ENCODE results near the gene PMPCA.

Gene PMPCA

DNA sequence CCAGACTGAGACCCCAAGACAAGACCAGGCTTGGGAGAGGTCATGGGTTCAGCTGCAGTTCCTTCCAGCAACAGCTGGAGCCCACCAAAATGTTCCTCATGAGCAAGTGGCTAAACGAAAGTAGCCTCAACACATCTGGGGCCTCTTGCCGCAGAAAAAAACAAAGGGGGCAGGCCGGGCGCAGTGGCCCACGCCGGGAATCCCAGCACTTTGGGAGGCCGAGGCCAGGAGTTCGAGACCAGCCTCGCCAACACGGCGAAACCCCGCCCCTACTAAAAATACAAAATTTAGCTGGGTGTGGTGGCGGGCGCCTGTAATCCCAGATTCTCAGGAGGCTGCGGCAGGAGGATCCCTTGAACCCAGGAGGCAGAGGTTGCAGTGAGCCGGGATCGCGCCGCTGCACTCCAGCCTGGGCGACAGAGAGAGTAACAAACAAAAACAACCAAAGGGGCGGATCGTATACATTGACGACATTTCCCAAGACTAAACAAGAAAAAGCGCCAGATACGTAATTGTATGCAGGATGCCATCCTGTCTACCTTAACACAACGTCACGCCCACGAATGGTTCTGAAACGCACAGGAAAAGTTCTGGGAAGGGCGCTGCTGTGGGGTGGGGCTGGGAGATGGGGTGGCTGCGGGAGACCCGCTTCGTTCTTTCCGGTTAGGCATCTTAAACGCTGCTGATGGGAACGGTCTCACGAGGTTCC lies 27.5 kb downstream of the PMPCA start:
- H3K9me3 ChIP-seq (ENCODE audit: control insufficient read depth, low read length) = no peaks in the 10 kb centered on the region
- WGBS, 2 experiments (ENCODE audit: insufficient coverage in 2 of 2) = 64% methylated on average over 27 to 35 of the region's 37 CpGs
- peak overlapping the region; percentile 84 for H3K4me3 ChIP-seq (ENCODE audit: extremely low read depth, insufficient read depth, low read length, poor library complexity, severe bottlenecking)
- H3K27ac ChIP-seq (ENCODE audit: low read depth, low read length, severe bottlenecking) = no peak overlapping the region
- H3K36me3 ChIP-seq (ENCODE audit: control insufficient read depth, insufficient read depth, low read length) = peaks cover 52% of the 10 kb centered on the region
- H3K4me1 ChIP-seq (ENCODE audit: control insufficient read depth, insufficient read depth, low read length, poor library complexity, severe bottlenecking) = peaks cover 11% of the 10 kb centered on the region

DNA sequence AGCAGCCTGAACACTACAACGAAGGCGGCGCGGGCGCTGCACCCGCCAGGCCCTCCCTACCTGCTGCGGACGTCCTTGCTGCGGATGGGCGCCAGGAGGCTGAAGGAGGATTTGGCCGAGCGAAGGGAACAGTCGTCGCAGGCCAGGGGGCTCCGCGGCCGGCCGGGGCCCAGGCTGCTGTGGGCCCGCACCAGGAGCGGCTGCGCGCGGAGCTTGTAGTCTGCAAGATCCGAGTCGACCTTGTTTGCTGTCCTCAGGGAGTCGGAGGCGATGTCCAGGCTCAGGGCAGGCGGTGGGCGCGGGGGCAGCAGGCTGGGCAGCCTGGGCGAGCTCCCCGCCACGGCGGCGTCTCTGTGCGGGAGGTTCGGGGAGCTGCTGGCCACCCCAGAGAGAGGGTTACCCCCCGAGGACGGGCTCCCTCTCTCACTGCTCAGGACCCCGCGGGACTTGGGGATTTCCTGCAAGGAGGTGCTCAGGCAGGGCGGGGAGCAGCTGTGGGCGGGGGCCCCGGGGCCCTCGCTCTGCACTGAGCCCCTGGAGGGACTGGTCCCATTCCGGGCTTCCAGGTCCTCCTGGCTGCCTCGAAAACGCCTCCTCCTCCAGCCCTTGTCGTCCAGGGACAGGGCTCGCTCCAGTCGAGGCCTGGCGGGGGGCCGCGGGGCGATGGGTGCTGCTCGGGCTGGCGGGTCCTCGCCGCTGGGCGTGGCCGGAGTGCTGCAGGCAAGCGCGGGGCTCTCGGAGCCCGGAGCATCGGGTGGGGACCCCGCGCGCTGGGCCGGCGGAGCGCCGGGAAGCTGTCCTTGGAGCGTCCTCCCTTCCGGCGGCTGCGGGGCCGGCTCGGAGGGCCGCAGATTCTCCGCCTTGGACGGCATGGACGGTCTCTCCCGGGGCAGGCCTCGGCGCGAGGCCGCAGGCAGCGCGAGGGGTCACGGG lies 28.4 kb downstream of the PMPCA start:
- H3K4me3 ChIP-seq (ENCODE audit: extremely low read depth, insufficient read depth, low read length, poor library complexity, severe bottlenecking) = peak overlapping the region; percentile 84
- H3K27ac ChIP-seq (ENCODE audit: low read depth, low read length, severe bottlenecking) = no peak overlapping the region
- peaks cover 54% of the 10 kb centered on the region for H3K36me3 ChIP-seq (ENCODE audit: control insufficient read depth, insufficient read depth, low read length)
- WGBS, 2 experiments (ENCODE audit: insufficient coverage in 2 of 2) = 1% methylated on average over 82 to 85 of the region's 91 CpGs
- no peaks in the 10 kb centered on the region for H3K9me3 ChIP-seq (ENCODE audit: control insufficient read depth, low read length)
- peaks cover 11% of the 10 kb centered on the region for H3K4me1 ChIP-seq (ENCODE audit: control insufficient read depth, insufficient read depth, low read length, poor library complexity, severe bottlenecking)

DNA sequence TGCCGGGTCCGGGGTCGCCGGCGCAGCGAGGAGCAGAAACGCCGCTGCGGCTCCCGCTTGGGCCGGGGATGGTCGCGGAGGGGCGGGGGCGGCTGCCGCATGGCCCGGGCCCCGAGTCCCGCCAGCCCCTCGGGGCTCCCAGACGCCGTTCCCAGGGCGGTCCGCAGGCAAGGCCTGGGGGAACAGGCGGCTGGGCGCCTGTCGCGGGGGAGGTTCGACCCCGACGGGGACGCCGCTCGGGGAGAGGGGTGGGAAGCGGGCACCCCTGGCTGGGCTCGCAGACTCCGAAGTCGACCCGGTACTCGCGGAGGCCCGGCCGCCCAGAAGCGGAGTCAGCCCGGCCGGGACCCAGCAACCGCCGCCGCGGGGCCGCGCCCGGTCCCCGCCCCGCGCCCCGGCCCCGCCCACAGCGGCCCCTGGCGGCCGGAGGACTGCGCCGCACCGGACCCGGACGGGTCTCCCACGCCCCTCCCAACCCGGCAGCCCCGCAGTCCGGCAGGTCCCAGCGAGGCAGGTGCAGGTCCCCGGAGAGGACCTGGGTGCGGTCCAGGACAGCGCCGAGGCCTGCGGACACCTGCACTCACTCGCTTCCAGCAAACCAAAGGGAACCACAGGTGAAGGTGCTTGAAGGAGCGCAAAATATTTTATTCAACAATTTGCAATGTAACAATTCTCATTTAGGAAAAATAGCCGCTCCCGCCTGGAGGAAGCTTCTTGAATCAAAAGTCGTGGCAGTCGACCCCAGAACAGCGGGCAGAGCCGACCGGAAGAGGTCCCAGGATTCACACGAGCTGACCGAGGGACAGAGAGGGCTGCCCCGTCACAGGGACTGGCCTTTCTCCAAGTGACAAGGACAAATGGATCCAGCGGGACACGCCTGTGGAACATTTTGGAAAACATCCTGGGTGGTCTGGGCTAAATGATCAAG lies 29.3 kb downstream of the PMPCA start, which contains the start of gene INPP5E:
Gene INPP5E (minus strand): TSS at position 365 of the 928 bp plus-strand sequence. CDS start 426 bp downstream, outside the sequence.
- Histone ChIP-seq H3K4me1 (ENCODE audit: control insufficient read depth, insufficient read depth, low read length, poor library complexity, severe bottlenecking) (peaks cover 11% of the 10 kb centered on the region), H3K9me3 (ENCODE audit: control insufficient read depth, low read length) (no peaks in the 10 kb centered on the region), H3K36me3 (ENCODE audit: control insufficient read depth, insufficient read depth, low read length) (peaks cover 60% of the 10 kb centered on the region), H3K4me3 (ENCODE audit: extremely low read depth, insufficient read depth, low read length, poor library complexity, severe bottlenecking) (peak within 1 kb of the TSS; percentile 84), H3K27ac (ENCODE audit: low read depth, low read length, severe bottlenecking) (peak within 1 kb of the TSS; percentile 16)
- WGBS, 2 experiments (ENCODE audit: insufficient coverage in 2 of 2) = 16 to 17% methylated on average over 48 to 62 of the region's 90 CpGs

DNA sequence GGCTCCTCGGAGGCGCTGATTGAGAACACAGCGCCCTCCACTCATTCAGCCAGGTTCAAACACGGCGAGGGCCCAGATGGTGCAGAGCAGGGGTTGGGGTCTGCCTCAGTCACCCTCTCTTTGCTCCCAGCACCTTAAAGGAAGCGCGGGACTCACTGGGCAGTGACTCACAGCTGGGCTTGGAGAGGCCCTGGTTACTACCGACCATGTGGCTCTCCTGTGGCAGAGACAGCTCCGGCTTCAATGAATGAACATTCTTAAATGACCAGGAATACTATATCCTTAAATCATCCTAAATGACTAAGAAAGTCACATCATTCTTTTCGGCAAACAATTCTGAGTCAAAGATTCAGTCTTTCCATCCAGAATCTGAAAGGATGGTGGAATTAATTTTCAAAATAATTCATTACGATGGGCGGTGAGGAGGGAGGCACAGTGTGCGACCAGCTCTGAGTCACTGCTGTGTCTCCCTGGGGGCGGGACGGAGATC lies 30.8 kb downstream of the PMPCA start:
- H3K4me3 ChIP-seq (ENCODE audit: extremely low read depth, insufficient read depth, low read length, poor library complexity, severe bottlenecking) = no peak overlapping the region
- H3K9me3 ChIP-seq (ENCODE audit: control insufficient read depth, low read length) = no peaks in the 10 kb centered on the region
- WGBS, 2 experiments (ENCODE audit: insufficient coverage in 2 of 2) = 95 to 98% methylated on average over 13 of the region's 15 CpGs
- H3K4me1 ChIP-seq (ENCODE audit: control insufficient read depth, insufficient read depth, low read length, poor library complexity, severe bottlenecking) = peaks cover 11% of the 10 kb centered on the region
- H3K27ac ChIP-seq (ENCODE audit: low read depth, low read length, severe bottlenecking) = no peak overlapping the region
- peaks cover 66% of the 10 kb centered on the region for H3K36me3 ChIP-seq (ENCODE audit: control insufficient read depth, insufficient read depth, low read length)

DNA sequence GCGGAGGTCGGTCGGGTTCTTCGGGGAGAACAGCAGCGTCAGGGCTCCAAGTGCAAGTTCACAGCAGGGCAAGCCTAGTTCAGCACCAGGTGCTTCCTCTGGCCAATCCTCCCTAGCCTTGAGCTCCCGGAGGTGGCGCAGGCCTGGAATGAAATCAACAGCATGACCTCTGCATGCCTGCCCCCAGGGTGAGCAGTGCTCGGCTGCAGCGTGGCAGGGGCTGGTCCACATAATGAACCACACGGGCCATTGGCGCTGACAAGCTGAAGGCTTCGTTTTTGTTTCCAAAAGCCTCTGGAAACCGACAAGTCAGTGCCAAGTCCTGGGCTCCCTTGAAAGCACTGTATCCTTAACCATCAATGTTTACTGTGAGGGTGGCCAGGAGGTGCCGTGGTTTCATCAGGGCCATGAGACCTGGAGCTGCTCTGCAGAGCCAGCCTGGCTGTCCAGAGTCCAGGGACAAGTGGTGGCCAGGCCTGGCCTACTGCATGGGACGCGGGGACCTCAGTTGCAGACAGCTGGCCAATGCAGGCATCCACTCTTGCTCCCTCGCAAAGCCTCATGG lies 31.3 kb downstream of the PMPCA start:
- H3K36me3 ChIP-seq (ENCODE audit: control insufficient read depth, insufficient read depth, low read length) = peaks cover 67% of the 10 kb centered on the region
- no peak overlapping the region for H3K4me3 ChIP-seq (ENCODE audit: extremely low read depth, insufficient read depth, low read length, poor library complexity, severe bottlenecking)
- H3K27ac ChIP-seq (ENCODE audit: low read depth, low read length, severe bottlenecking) = no peak overlapping the region
- H3K9me3 ChIP-seq (ENCODE audit: control insufficient read depth, low read length) = no peaks in the 10 kb centered on the region
- WGBS, 2 experiments (ENCODE audit: insufficient coverage in 2 of 2) = 97 to 98% methylated on average over 17 of the region's 17 CpGs
- H3K4me1 ChIP-seq (ENCODE audit: control insufficient read depth, insufficient read depth, low read length, poor library complexity, severe bottlenecking) = peaks cover 11% of the 10 kb centered on the region

DNA sequence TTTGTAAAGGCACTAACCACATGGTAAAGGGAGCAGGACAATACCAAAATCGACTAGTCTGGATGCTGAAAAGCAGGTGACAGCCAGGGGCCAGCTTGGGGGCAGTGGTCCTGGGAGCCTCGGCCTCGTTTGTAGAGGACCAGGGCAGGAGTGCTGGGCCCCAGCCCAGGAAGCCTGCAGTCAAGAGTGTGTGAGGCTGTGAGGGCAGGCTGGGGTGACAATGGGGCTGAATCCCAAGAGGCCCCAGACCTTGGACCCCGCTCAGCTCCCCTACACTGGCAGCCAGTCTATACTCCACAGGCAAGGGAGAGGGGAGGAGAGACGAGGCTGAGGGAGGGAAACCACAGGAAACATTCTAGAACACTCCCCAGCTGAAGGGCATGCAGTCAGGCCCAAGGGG lies 31.8 kb downstream of the PMPCA start:
- WGBS, 2 experiments (ENCODE audit: insufficient coverage in 2 of 2) = 82 to 92% methylated on average over 4 of the region's 5 CpGs
- H3K4me1 ChIP-seq (ENCODE audit: control insufficient read depth, insufficient read depth, low read length, poor library complexity, severe bottlenecking) = peaks cover 10% of the 10 kb centered on the region
- H3K9me3 ChIP-seq (ENCODE audit: control insufficient read depth, low read length) = no peaks in the 10 kb centered on the region
- H3K36me3 ChIP-seq (ENCODE audit: control insufficient read depth, insufficient read depth, low read length) = peaks cover 68% of the 10 kb centered on the region
- H3K4me3 ChIP-seq (ENCODE audit: extremely low read depth, insufficient read depth, low read length, poor library complexity, severe bottlenecking) = no peak overlapping the region
- no peak overlapping the region for H3K27ac ChIP-seq (ENCODE audit: low read depth, low read length, severe bottlenecking)

DNA sequence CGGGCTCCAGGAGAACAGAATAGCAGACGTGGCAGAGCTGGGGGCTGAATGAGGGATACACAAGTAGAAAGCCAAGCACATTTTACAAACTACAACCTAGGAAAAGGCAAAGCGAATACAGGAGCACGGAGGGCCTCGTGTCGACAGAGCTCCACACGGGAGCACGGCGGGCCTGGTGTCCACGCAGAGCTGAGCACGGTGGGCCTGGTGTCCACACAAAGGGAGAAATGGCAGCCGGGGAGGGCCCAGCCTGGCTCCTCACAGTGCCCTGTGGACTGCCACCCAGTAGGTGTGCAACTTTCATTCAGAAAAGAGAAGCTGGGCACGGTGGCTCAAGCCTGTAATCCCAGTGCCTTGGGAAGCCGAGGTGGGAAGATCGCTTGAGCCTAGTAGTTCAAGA lies 32.6 kb downstream of the PMPCA start:
- no peak overlapping the region for H3K4me3 ChIP-seq (ENCODE audit: extremely low read depth, insufficient read depth, low read length, poor library complexity, severe bottlenecking)
- H3K9me3 ChIP-seq (ENCODE audit: control insufficient read depth, low read length) = no peaks in the 10 kb centered on the region
- 95 to 96% methylated on average over 12 to 13 of the region's 15 CpGs for WGBS, 2 experiments (ENCODE audit: insufficient coverage in 2 of 2)
- H3K36me3 ChIP-seq (ENCODE audit: control insufficient read depth, insufficient read depth, low read length) = peaks cover 72% of the 10 kb centered on the region
- H3K4me1 ChIP-seq (ENCODE audit: control insufficient read depth, insufficient read depth, low read length, poor library complexity, severe bottlenecking) = peaks cover 3% of the 10 kb centered on the region
- no peak overlapping the region for H3K27ac ChIP-seq (ENCODE audit: low read depth, low read length, severe bottlenecking)

DNA sequence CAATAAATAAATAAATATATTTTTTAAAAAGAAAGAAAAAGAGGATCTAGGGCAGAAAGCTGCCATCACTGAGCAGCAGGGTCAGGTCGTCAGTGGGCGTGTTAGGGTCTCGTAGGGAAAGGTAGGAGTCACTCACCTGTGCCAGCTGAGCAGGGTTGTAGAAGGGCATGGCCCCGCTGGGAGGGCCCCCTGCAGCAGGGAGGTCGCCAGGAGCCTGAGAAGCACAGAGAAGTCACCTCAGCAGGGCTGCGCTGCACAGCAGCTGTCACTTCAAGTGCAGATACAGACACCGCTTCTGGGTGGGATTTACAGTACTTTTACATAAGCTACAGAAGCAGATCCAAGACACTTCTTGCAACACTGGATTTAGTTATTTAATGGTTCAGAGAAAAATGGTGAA lies 33.2 kb downstream of the PMPCA start:
- Histone ChIP-seq H3K36me3 (ENCODE audit: control insufficient read depth, insufficient read depth, low read length) (peaks cover 77% of the 10 kb centered on the region), H3K9me3 (ENCODE audit: control insufficient read depth, low read length) (no peaks in the 10 kb centered on the region)
- 96 to 97% methylated on average over 6 of the region's 7 CpGs for WGBS, 2 experiments (ENCODE audit: insufficient coverage in 2 of 2)

DNA sequence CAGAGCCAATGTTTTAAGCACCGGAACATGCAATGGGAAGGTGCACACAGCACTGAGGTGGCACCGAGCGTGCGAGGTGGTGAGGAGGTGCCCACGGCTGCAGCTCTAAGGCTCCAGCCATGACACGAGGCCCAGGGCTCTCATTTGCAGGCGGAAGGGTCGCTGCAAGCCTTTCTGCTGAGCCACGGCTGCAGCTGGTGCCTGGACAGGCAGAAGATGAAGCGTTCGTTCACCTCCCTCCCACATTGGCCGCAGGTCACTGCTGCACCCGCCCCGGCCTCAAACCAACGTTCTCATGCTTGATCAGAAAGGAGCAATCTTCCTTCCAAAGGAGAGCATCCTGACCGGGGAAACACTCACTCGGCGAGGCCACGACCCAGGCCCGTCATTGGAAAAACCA lies 33.6 kb downstream of the PMPCA start:
- H3K9me3 ChIP-seq (ENCODE audit: control insufficient read depth, low read length) = no peaks in the 10 kb centered on the region
- WGBS, 2 experiments (ENCODE audit: insufficient coverage in 2 of 2) = 97 to 98% methylated on average over 16 to 17 of the region's 20 CpGs
- peaks cover 81% of the 10 kb centered on the region for H3K36me3 ChIP-seq (ENCODE audit: control insufficient read depth, insufficient read depth, low read length)

More for the DNA sequence above, 33.2 kb downstream of the PMPCA start:
- H3K4me3 ChIP-seq (ENCODE audit: extremely low read depth, insufficient read depth, low read length, poor library complexity, severe bottlenecking) = no peak overlapping the region
- peaks cover 3% of the 10 kb centered on the region for H3K4me1 ChIP-seq (ENCODE audit: control insufficient read depth, insufficient read depth, low read length, poor library complexity, severe bottlenecking)
- no peak overlapping the region for H3K27ac ChIP-seq (ENCODE audit: low read depth, low read length, severe bottlenecking)

DNA sequence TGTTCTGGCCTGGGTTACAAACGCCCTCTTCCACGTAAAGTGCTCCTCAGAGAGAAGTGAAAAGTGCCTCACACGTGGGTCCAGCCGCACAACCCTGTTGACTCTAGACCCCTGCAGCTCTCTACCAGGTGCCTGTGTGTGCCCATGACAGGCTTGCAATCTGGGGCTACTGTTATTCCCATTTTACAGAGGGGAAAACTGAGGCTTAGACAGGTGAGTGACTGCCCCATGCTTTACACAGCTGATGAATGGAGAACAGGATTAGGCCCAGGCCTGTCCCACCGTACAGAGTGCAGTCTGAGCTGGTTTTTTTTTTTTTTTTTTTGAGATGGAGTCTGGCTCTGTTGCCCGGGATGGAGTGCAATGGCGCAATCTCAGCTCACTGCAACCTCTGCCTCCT lies 35.3 kb downstream of the PMPCA start:
- 98 to 99% methylated on average over 5 of the region's 7 CpGs for WGBS, 2 experiments (ENCODE audit: insufficient coverage in 2 of 2)
- Histone ChIP-seq H3K4me3 (ENCODE audit: extremely low read depth, insufficient read depth, low read length, poor library complexity, severe bottlenecking) (no peak overlapping the region), H3K27ac (ENCODE audit: low read depth, low read length, severe bottlenecking) (no peak overlapping the region), H3K9me3 (ENCODE audit: control insufficient read depth, low read length) (no peaks in the 10 kb centered on the region), H3K36me3 (ENCODE audit: control insufficient read depth, insufficient read depth, low read length) (peaks cover 93% of the 10 kb centered on the region), H3K4me1 (ENCODE audit: control insufficient read depth, insufficient read depth, low read length, poor library complexity, severe bottlenecking) (peaks cover 3% of the 10 kb centered on the region)

More for the DNA sequence above, 33.6 kb downstream of the PMPCA start:
- no peak overlapping the region for H3K4me3 ChIP-seq (ENCODE audit: extremely low read depth, insufficient read depth, low read length, poor library complexity, severe bottlenecking)
- H3K4me1 ChIP-seq (ENCODE audit: control insufficient read depth, insufficient read depth, low read length, poor library complexity, severe bottlenecking) = peaks cover 3% of the 10 kb centered on the region
- H3K27ac ChIP-seq (ENCODE audit: low read depth, low read length, severe bottlenecking) = no peak overlapping the region
